Amniotic epithelial cell (primary cell): ENCODE data around the gene GALNT13.

Experiments
- DNase-seq: peaks from one replicate; pipeline ENCODE4 v3.0.0-alpha.2; 2010; ENCODE audit warnings: low read depth

Gene GALNT13

GRCh38 chr2:153944800-153945199 lies 73.1 kb downstream of the GALNT13 start:
- DNase-seq = no peak

- no peak for DNase-seq
Measured at GRCh38 chr2:153946036-153946435, 74.3 kb downstream of the GALNT13 start.

DNA sequence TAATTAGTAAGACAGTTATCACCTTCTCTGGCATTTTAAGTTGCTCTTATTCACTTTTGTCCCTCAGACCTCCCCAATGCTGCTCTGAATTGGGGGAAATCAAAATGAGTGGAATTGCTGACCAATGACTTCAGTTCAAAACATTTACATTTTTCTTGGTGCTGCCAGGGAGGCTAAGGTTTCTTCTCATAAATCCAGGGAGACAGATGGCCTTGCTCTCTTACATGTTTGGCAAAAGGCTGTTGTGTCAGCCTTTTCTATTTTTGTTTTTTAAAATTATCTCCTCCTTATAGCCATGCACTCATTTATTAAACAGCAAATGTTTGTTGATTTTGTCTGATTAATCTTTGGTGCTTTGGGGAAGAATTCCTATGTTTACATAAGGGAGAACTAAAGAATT lies 82.0 kb downstream of the GALNT13 start:
- DNase-seq = no peak

DNA sequence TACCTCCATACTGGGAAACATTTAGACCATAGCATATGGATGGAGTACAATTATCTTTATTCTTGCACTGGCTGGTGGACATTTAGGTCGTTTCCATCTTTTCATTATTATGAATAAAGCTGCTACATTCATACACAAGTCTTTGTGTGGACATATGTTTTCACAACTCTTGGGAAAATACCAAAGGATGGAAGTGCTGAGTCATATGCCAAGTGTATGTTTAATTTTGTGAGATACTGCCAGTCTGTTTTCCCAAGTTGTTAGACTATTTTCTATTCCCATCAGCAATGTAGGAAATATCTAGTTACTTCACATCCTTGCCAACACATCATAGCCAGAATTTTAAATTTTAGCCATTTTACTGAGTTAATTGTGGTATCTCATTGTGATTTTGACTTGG lies 91.5 kb downstream of the GALNT13 start:
- peak; percentile 30 for DNase-seq

GRCh38 chr2:153967248-153967973 lies 95.7 kb downstream of the GALNT13 start:
- DNase-seq = no peak

GRCh38 chr2:153971250-153971649 lies 99.5 kb downstream of the GALNT13 start:
- DNase-seq = peak; percentile 3

DNA sequence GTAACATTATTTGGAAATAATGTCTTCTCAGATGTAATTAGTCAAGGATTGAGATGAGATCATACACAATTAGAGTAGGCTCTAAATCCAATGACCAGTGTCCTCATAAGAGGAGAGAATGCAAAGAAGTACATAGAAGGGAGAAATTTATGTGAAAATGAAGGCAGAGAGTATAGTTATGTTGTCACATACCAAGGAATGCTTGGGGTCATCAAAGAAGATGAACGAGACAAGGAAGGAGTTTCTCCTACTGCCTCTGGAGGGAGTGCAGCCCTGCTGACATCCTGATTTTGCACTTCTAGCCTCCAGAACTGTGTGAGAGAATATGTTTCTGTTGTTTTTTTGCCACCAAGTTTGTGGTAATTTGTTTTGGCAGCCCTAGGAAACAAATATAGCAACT lies 100.1 kb downstream of the GALNT13 start:
- no peak for DNase-seq

DNA sequence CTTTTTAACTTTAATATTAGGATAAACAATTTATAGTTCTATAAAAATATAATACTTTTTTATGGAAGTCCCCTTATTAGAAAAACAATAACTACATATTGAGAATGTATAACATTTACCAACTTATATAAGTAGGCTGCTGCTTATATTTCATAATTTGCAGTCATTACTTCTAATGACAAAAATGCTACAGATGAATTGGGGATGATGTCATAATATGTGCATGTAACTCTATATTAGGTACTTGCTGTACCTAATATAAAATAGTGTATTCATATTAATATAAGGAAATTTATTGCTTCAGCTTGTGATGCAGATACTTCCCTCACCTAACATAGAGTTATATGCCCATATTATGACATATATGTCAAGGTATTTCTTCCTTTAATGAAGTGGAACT lies 100.7 kb downstream of the GALNT13 start:
- no peak for DNase-seq

DNA sequence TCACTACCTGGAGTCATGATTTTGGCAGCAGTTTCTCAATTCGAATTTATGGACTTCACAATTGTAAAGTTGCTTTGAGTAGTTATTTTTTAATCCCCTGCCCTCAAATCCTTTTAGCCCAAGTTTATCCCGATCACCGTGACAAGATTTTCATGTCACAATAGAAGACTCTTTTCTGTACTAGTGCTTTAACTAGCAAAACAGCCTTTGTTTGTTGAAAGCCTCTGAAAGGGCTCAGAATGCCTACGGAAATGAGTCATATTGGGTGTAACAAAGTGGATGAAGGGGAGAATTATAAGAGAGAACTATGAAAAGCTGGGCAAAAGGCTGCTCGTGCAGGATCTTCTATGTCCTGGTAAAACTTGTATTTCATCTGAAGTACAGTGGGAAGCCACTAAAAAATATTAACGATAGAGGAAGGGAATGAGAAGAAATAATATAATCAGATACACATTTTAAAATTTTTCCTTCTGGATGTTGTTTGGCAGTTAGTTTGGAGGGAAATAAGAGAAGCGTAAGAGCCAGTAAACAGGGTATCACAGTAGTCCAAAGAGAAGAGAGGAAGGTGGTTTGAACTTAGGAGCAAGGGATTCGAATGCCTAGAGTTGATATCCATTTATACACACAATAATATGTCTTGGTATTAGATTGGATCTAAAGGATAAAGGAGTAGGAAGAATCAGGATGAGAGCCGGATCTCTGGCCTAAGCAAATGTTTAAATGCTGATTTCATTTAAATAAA lies 114.9 kb downstream of the GALNT13 start:
- DNase-seq = peak; percentile 2

DNA sequence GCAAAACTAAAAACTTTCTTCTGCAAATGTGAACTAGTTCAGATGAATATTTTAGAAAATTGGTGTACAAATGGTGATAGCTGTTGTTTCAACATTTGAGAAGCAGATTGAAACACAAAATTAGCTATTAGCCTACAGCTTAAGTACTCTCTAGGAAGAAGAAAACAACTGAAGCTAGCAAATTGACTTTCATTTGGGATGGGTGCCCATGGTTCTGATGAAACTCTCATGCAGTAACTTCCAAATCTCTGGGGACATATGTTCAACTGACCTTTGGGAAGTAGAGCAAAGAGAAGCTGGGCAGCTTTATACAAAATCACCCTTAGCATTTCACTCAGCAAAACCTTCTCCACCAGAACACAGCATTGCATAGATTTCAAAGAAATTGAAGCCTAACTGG lies 119.0 kb downstream of the GALNT13 start:
- DNase-seq = no peak

- DNase-seq = no peak
Measured at GRCh38 chr2:154013514-154013913, 141.8 kb downstream of the GALNT13 start.

- DNase-seq = no peak
Measured at GRCh38 chr2:154015233-154015632, 143.5 kb downstream of the GALNT13 start.

- DNase-seq = no peak
Measured at GRCh38 chr2:154029504-154029903, 157.8 kb downstream of the GALNT13 start.

DNA sequence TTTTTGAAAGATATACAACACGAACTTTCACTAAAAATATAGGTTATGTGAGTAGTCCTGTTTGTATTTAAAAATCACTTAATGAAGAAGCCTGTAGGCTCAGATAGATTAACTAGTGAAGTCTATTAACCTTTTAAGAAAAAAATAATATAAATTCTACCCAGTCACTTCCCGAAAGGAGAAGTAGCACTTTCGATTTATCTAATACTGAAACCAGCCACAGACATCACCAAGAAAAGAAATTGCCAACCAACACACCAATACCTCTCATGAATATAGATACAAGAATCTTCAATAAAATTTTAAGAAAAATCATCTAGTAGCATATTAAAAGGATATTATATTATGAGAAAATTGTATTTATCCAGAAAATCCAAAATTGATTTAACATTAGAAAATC lies 160.5 kb downstream of the GALNT13 start:
- DNase-seq = no peak

GRCh38 chr2:154046493-154046892 lies 174.8 kb downstream of the GALNT13 start:
- DNase-seq = no peak

GRCh38 chr2:154048905-154049304 lies 177.2 kb downstream of the GALNT13 start:
- no peak for DNase-seq

GRCh38 chr2:154049561-154049960 lies 177.8 kb downstream of the GALNT13 start:
- no peak for DNase-seq

- DNase-seq = no peak
Measured at GRCh38 chr2:154067124-154067523, 195.4 kb downstream of the GALNT13 start.

DNA sequence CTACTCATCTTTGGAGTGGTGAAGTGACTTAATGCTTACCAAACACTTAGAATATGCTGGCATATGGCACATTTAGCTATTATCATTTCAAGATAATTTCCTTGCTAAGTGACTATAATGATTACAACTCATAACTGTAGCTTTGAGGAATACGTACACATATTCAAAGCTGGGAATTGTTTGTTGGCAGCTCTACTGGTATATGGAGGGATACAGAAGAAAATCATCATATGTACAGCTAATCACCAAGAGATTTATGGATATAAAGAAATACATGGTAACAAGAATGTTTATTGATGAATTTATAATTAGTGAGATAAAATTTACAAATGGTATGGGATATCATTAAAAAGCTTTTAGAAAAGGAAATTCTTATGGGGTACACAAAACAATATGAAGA lies 207.2 kb downstream of the GALNT13 start:
- no peak for DNase-seq

GRCh38 chr2:154092571-154092970 lies 220.8 kb downstream of the GALNT13 start:
- DNase-seq = no peak

DNA sequence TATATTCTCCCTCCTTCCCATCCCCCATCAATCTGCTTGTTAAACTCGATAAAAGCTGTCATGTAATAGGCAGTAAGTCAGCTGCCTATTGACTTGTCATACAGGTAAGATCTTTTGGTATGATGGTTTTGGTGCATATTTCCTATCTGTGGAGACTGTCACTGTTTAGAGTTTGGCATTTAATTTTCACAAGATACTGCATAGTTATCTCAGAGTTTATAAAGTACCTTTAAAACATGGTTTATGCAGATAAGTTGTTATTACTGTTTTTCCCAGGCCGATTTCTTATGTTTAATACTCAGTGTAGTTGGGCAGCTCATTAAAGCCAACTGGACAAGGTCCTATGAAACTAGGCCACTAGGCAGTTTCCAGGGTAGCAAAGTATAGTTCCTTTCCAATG lies 222.1 kb downstream of the GALNT13 start:
- DNase-seq = no peak

GRCh38 chr2:154097833-154098398 lies 226.2 kb downstream of the GALNT13 start:
- no peak for DNase-seq

- no peak for DNase-seq
Measured at GRCh38 chr2:154120706-154121105, 249.0 kb downstream of the GALNT13 start.
